PC-3 (cell line): ENCODE data around the gene TAGLN. TPM values are rescaled to one million over a fixed set of nuclear protein-coding genes. Genes with fewer than 3 reads are reported as not detected.

ENCODE experiments used
- ATAC-seq: fragments of 200-7000 bp; cut with Tn5 transposase; 2 replicates; pipeline ENCODE4 v1.9.1; 2020; ENCODE audit warnings: mild to moderate bottlenecking, moderate library complexity
- BruUV-seq: library from RNA; stranded (reverse); fragments of 400-500 nt; replicated peaks from 2 replicates; lab custom pipeline; 2021; lab: Mats Ljungman, UMichigan
- CTCF ChIA-PET: fragments of 300-600 bp; sonication (Branson Sonifier 250); formaldehyde crosslinking; loops from one replicate; lab custom pipeline; 2022; ENCODE audit warnings: antibody characterized with exemption; lab: Charles Lee
- POLR2A ChIA-PET: fragments of 300-600 bp; sonication (Branson Sonifier 250); formaldehyde crosslinking; loops from one replicate; lab custom pipeline; 2022; ENCODE audit warnings: antibody characterized with exemption; ENCODE audit not compliant: unreplicated experiment; lab: Charles Lee
- DNase-seq: peaks from one replicate; pipeline ENCODE4 v3.0.0-alpha.2; 2015
- H2AFZ ChIP-seq: fragments of 300-600 bp; sonication (generic); 2 replicates; pipeline ENCODE4 v1.6.0; 2016; ENCODE audit warnings: antibody characterized with exemption, low read length
- H3F3A ChIP-seq: fragments of 300-600 bp; sonication (generic); one replicate; pipeline ENCODE4 v1.6.0; 2017; ENCODE audit warnings: antibody characterized with exemption, low read length, control low read depth, mild to moderate bottlenecking; ENCODE audit not compliant: unreplicated experiment
- H3K27ac ChIP-seq: fragments of 300-600 bp; sonication (generic); 2 replicates; pipeline ENCODE4 v1.5.1; 2016; ENCODE audit warnings: mild to moderate bottlenecking, low read length
- H3K27me3 ChIP-seq: fragments of 300-600 bp; sonication (generic); 2 replicates; pipeline ENCODE4 v1.6.1; 2016; ENCODE audit warnings: low read length, mixed read lengths
- H3K36me3 ChIP-seq: fragments of 300-600 bp; sonication (generic); 2 replicates; pipeline ENCODE4 v1.6.1; 2016; ENCODE audit warnings: low read depth, mixed run types, low read length, mixed read lengths
- H3K4me1 ChIP-seq: fragments of 300-600 bp; sonication (generic); 2 replicates; pipeline ENCODE4 v1.5.1; 2016; ENCODE audit warnings: low read length; ENCODE audit not compliant: insufficient read depth
- H3K4me2 ChIP-seq: fragments of 300-600 bp; sonication (generic); 2 replicates; pipeline ENCODE4 v1.6.0; 2016; ENCODE audit warnings: low read length
- H3K4me3 ChIP-seq: fragments of 300-600 bp; sonication (generic); 2 replicates; pipeline ENCODE4 v1.5.1; 2016; ENCODE audit warnings: mild to moderate bottlenecking, low read length, mixed read lengths
- H3K79me2 ChIP-seq: fragments of 300-600 bp; sonication (generic); 2 replicates; pipeline ENCODE4 v1.6.1; 2017; ENCODE audit warnings: low read length, mixed read lengths
- H3K9ac ChIP-seq: fragments of 300-600 bp; sonication (generic); 2 replicates; pipeline ENCODE4 v1.6.0; 2016; ENCODE audit warnings: mild to moderate bottlenecking, low read length
- H3K9me2 ChIP-seq: fragments of 300-600 bp; sonication (generic); replicated peaks from 2 replicates; pipeline ENCODE4 v1.6.1; 2016; ENCODE audit warnings: mixed run types, low read length, mixed read lengths
- H3K9me3 ChIP-seq: fragments of 300-600 bp; sonication (generic); 2 replicates; pipeline ENCODE4 v1.6.1; 2016; ENCODE audit warnings: low read length, mixed read lengths
- H4K20me1 ChIP-seq: fragments of 300-600 bp; sonication (generic); 2 replicates; pipeline ENCODE4 v1.6.1; 2016; ENCODE audit warnings: low read length, mixed read lengths
- EZH2 ChIP-seq: fragments of 300-600 bp; sonication (generic); IDR thresholded peaks from one replicate; pipeline ENCODE4 v1.6.1; 2017; ENCODE audit warnings: antibody characterized with exemption, mild to moderate bottlenecking, low read length; ENCODE audit not compliant: unreplicated experiment
- EZH2phosphoT487 ChIP-seq: fragments of 300-600 bp; sonication (generic); IDR thresholded peaks from 2 replicates; pipeline ENCODE4 v1.6.1; 2018; ENCODE audit warnings: mild to moderate bottlenecking, antibody characterized with exemption, low read length, borderline replicate concordance
- intact Hi-C: fragments of 100-400 bp; cut with micrococcal nuclease; formaldehyde crosslinking; loops from 2 replicates; pipeline ENCODE4 v1.9.0; 2023
- total RNA-seq: library from RNA; depleted of rRNA; stranded (reverse); fragments of >200 nt; gene quantifications from 2 replicates; pipeline ENCODE4 v1.2.3, GENCODE V29; 2014
- TF ChIP-seq, protein P1 (sequence below): fragments of 300-600 bp; sonication (generic); conservative IDR thresholded peaks from 2 replicates; pipeline ENCODE4 v1.5.1; 2017; ENCODE audit warnings: antibody characterized with exemption, low read depth, mild to moderate bottlenecking, low read length

TAGLN gene
- total RNA-seq, 1 experiment from 2014 or later: 10.3 TPM

DNA sequence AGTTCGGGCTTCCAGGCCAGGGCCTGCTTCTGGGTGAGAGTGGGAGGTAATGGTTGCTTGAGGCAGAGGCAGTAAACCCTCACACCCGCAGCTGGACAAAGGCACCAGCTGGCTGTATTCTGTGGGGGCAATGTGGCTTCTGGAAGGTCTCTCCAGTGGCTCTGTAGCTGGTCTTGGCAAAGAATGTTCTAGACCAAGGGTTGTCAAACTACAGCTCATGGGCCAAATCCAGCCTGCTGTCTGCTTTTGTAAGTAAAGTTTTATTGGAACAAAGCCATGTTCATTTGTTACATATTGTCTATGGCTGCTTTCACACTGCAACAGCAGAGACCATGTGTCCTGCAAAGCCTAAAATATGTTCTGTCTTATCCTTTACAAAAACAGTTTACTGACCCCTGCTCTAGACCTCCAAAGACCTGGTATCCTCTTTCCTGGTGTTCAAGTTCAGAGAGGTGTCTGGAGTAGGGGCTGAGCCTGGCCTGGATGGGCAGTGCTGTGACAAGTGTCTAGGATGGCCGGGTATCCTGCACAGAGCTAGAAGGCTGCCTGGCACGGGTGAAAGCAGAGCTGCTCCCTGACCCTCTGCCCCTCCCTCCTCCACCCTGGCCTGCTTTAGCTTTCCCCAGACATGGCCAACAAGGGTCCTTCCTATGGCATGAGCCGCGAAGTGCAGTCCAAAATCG lies 3.4 kb downstream of the TAGLN start:
- ATAC-seq (no peak), DNase-seq (no peak)
- no peak overlapping the region for H2AFZ ChIP-seq
- H3F3A ChIP-seq: no peaks in the 10 kb centered on the region
- no peaks in the 10 kb centered on the region for H3K9me3 ChIP-seq
- H3K36me3 ChIP-seq: peaks cover 4% of the 10 kb centered on the region; the same call in 1 of the 2 replicates
- intact Hi-C loops: no loop called here
- TF ChIP-seq EZH2 (no peak), EZH2phosphoT487 (no peak)
- TF ChIP-seq, protein P1, sequence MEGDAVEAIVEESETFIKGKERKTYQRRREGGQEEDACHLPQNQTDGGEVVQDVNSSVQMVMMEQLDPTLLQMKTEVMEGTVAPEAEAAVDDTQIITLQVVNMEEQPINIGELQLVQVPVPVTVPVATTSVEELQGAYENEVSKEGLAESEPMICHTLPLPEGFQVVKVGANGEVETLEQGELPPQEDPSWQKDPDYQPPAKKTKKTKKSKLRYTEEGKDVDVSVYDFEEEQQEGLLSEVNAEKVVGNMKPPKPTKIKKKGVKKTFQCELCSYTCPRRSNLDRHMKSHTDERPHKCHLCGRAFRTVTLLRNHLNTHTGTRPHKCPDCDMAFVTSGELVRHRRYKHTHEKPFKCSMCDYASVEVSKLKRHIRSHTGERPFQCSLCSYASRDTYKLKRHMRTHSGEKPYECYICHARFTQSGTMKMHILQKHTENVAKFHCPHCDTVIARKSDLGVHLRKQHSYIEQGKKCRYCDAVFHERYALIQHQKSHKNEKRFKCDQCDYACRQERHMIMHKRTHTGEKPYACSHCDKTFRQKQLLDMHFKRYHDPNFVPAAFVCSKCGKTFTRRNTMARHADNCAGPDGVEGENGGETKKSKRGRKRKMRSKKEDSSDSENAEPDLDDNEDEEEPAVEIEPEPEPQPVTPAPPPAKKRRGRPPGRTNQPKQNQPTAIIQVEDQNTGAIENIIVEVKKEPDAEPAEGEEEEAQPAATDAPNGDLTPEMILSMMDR: no peak
- no peak overlapping the region for H3K9ac ChIP-seq
- CTCF ChIA-PET: no interaction called here
- no peak overlapping the region for H3K27ac ChIP-seq
- H3K4me1 ChIP-seq: peaks cover 5% of the 10 kb centered on the region; the same call in 1 of the 2 replicates
- H3K4me2 ChIP-seq: no peak overlapping the region
- no peak overlapping the region for H3K4me3 ChIP-seq
- no TSS peak for BruUV-seq
- H3K79me2 ChIP-seq: no peaks in the 10 kb centered on the region
- POLR2A ChIA-PET: no interaction called here
- no peaks in the 10 kb centered on the region for H3K27me3 ChIP-seq
- H4K20me1 ChIP-seq: no peaks in the 10 kb centered on the region
- no peaks in the 10 kb centered on the region for H3K9me2 ChIP-seq

DNA sequence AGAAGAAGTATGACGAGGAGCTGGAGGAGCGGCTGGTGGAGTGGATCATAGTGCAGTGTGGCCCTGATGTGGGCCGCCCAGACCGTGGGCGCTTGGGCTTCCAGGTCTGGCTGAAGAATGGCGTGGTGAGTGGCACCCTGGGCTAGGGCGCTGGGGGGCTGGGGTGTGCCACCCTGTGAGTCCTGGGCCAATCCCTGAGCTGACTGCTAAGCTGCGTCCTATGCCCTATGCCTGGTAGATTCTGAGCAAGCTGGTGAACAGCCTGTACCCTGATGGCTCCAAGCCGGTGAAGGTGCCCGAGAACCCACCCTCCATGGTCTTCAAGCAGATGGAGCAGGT lies 3.9 kb downstream of the TAGLN start:
- no TSS peak for BruUV-seq
- no peaks in the 10 kb centered on the region for H4K20me1 ChIP-seq
- no peak overlapping the region for H3K4me3 ChIP-seq
- no peaks in the 10 kb centered on the region for H3K27me3 ChIP-seq
- ATAC-seq: no peak
- POLR2A ChIA-PET: no interaction called here
- H3K27ac ChIP-seq: no peak overlapping the region
- intact Hi-C loops: no loop called here
- no peak overlapping the region for H3K4me2 ChIP-seq
- H3K79me2 ChIP-seq: no peaks in the 10 kb centered on the region
- peaks cover 4% of the 10 kb centered on the region; the same call in 1 of the 2 replicates for H3K36me3 ChIP-seq
- H2AFZ ChIP-seq: no peak overlapping the region
- no peak overlapping the region for H3K9ac ChIP-seq
- H3F3A ChIP-seq: no peaks in the 10 kb centered on the region
- peaks cover 5% of the 10 kb centered on the region; the same call in 1 of the 2 replicates for H3K4me1 ChIP-seq
- DNase-seq: no peak
- H3K9me3 ChIP-seq: no peaks in the 10 kb centered on the region
- CTCF ChIA-PET: no interaction called here
- no peak for TF ChIP-seq EZH2
- TF ChIP-seq, protein P1: no peak
- TF ChIP-seq EZH2phosphoT487: no peak
- no peaks in the 10 kb centered on the region for H3K9me2 ChIP-seq
